HG03097 (cell line): Measurements from ENCODE around the gene MOSMO.

ENCODE experiments used
- ATAC-seq: cut with Tn5 transposase; IDR thresholded peaks from one replicate; pipeline ENCODE4 v1.9.1; 2021; ENCODE audit not compliant: unreplicated experiment, low FRiP score

The MOSMO gene

DNA sequence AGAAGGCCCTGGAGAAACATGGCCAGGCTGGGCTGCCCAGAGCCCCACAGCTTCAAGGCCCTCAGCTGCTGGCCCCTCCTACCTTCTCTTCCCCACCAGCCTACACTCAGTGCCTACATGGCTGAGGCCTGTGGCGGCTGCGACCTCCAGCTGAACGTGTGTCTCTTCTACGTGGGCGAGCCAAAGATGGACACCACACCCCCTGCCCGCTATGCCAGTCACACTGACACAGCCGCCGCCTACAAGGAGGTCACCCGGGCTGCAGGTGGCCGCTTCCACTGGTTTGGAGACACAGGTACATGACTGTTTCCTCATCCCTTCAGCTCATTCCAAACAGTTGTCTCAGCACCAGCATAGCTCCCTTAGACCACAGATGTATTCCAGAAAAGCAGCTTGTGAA is 124.9 kb downstream of the MOSMO start:
- ATAC-seq: no peak
